Measurements from ENCODE around the gene MRPL16.

- TF ChIP-seq CTCF (IDR thresholded peaks at IDR 0.05; ENCODE audit: borderline replicate concordance, extremely low read depth, low read length, poor library complexity, severe bottlenecking), result no peak
- TF ChIP-seq EZH2 (IDR thresholded peaks at IDR 0.05; ENCODE audit: borderline replicate concordance, low read depth, low read length, severe bottlenecking), result no peak
Measured at GRCh38 chr11:59842316-59842715, 31.7 kb upstream of the MRPL16 start.

Measured in DND-41 (cell line).